Hepatocyte (in vitro differentiated cells): ENCODE results near the gene LSS. TPM values are rescaled to one million over a fixed set of nuclear protein-coding genes. Genes with fewer than 3 reads are reported as not detected.
A peak's percentile ranks its signal among the peaks of the same experiment; 100 is the strongest.

ENCODE experiments used
- DNase-seq: peaks from one replicate; pipeline ENCODE4 v3.0.0-alpha.2; 2016; ENCODE audit warnings: low spot score
- H2AFZ ChIP-seq: fragments of 200-600 bp; sonication (generic); 2 replicates; pipeline ENCODE4 v1.6.0; 2016; ENCODE audit warnings: antibody characterized with exemption, mild to moderate bottlenecking
- H3K27ac ChIP-seq: fragments of 200-600 bp; sonication (generic); 2 replicates; pipeline ENCODE4 v1.5.1; 2016; ENCODE audit warnings: mild to moderate bottlenecking
- H3K27me3 ChIP-seq: fragments of 200-600 bp; sonication (generic); 2 replicates; pipeline ENCODE4 v1.6.1; 2016
- H3K36me3 ChIP-seq: fragments of 200-600 bp; sonication (generic); replicated peaks from 2 replicates; pipeline ENCODE4 v1.5.1; 2016; ENCODE audit warnings: low read depth; ENCODE audit not compliant: insufficient read depth
- H3K4me1 ChIP-seq: fragments of 200-600 bp; sonication (generic); 2 replicates; pipeline ENCODE4 v1.5.1; 2016; ENCODE audit warnings: mild to moderate bottlenecking, moderate library complexity; ENCODE audit not compliant: insufficient read depth
- H3K4me2 ChIP-seq: fragments of 200-600 bp; sonication (generic); 2 replicates; pipeline ENCODE4 v1.6.0; 2016
- H3K4me3 ChIP-seq: fragments of 200-600 bp; sonication (generic); 2 replicates; pipeline ENCODE4 v1.5.1; 2016; ENCODE audit warnings: mild to moderate bottlenecking
- H3K79me2 ChIP-seq: fragments of 200-600 bp; sonication (generic); 2 replicates; pipeline ENCODE4 v1.6.0; 2017; ENCODE audit warnings: mild to moderate bottlenecking
- H3K9me2 ChIP-seq: fragments of 200-600 bp; sonication (generic); replicated peaks from 2 replicates; pipeline ENCODE4 v1.6.0; 2017; ENCODE audit warnings: mild to moderate bottlenecking; ENCODE audit not compliant: insufficient read depth
- H3K9me3 ChIP-seq: fragments of 200-600 bp; sonication (generic); 2 replicates; pipeline ENCODE4 v1.5.1; 2016; ENCODE audit warnings: low read depth, mild to moderate bottlenecking
- H4K20me1 ChIP-seq: fragments of 200-600 bp; sonication (generic); 2 replicates; pipeline ENCODE4 v1.6.0; 2016; ENCODE audit warnings: mild to moderate bottlenecking; ENCODE audit not compliant: insufficient read depth, poor library complexity, severe bottlenecking
- EZH2 ChIP-seq: fragments of 200-600 bp; sonication (generic); IDR thresholded peaks from 2 replicates; pipeline ENCODE4 v1.6.1; 2016; ENCODE audit warnings: antibody characterized with exemption, mild to moderate bottlenecking, borderline replicate concordance
- EZH2phosphoT487 ChIP-seq: fragments of 200-600 bp; sonication (generic); IDR thresholded peaks from one replicate; pipeline ENCODE4 v1.6.1; 2018; ENCODE audit warnings: antibody characterized with exemption, mild to moderate bottlenecking, low read depth, moderate library complexity; ENCODE audit not compliant: unreplicated experiment, severe bottlenecking
- whole genome bisulfite sequencing: methylation state at CpG from one replicate; pipeline ENCODE4 v1.1.6; 2016; ENCODE audit warnings: low lambda C conversion rate; ENCODE audit errors: missing lambda C conversion rate; 5-methylcytosine and 5-hydroxymethylcytosine counted together
- polyA plus RNA-seq: library from polyadenylated mRNA; unstranded; fragments of >200 nt; fragmentation: Nextera tagmentation; extraction: Ambion mirVana; gene quantifications from 2 replicates; pipeline ENCODE4 v1.2.1, GENCODE V29; 2016
- total RNA-seq: library from RNA; depleted of rRNA; stranded (reverse); fragments of >200 nt; gene quantifications from 2 replicates; pipeline ENCODE4 v1.2.3, GENCODE V29; 2014
- TF ChIP-seq, protein P1 (sequence below): fragments of 200-600 bp; sonication (generic); IDR thresholded peaks from 2 replicates; pipeline ENCODE4 v1.5.1; 2016; ENCODE audit warnings: antibody characterized with exemption, mild to moderate bottlenecking; ENCODE audit not compliant: poor library complexity

Gene LSS
- total and polyA plus RNA-seq, 2 experiments from 2014 or later: 131 to 146 TPM

DNA sequence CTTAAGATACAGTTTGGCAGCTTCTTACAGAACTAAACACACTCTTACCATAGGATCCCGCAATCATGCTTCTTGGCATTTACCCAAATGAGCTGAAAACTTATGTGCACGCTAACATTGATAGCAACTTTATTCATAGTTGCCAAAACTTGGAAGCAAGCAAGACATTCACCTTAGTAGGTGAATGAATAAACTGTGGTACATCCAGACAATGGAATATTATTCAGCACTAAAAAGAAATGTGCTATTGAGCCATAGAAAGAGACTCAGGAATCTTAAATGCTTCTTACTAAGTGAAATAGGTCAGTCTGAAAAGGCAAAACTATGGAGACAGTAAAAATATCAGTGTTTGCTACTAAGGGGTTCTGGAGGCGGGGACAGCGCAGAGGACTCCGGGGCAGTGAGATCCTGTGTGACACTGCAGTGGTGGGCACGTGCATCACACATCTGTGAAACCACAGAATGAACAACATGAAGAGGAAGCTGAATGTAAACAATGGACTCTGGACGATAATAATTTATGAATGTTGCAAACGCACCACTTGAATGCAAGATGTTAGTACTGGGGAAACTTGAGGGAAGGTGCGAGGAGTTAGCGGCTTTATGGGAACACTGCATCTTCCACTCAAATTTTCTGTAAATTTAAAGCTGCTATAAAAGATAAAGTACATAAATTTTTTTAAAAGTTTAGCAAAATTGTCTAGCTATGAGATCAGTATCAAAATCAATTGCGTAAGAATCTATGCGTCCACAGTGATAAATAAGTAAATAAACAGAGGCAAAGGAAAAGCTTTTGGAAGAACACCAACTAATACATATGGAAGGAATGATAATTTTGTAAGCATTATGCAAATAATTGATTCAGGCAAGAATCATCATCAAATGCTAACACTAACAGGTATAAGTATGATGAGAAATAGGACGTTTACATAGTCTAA is 28.9 kb downstream of the LSS start:
- no peak overlapping the region for H3K4me2 ChIP-seq
- H3K9me3 ChIP-seq: no peaks in the 10 kb centered on the region
- H2AFZ ChIP-seq: no peak overlapping the region
- no peak overlapping the region for H3K4me3 ChIP-seq
- WGBS: 80% methylated on average over 13 of the region's 13 CpGs
- peaks cover 2% of the 10 kb centered on the region for H3K79me2 ChIP-seq
- TF ChIP-seq EZH2 (no peak), EZH2phosphoT487 (no peak)
- TF ChIP-seq, protein P1, sequence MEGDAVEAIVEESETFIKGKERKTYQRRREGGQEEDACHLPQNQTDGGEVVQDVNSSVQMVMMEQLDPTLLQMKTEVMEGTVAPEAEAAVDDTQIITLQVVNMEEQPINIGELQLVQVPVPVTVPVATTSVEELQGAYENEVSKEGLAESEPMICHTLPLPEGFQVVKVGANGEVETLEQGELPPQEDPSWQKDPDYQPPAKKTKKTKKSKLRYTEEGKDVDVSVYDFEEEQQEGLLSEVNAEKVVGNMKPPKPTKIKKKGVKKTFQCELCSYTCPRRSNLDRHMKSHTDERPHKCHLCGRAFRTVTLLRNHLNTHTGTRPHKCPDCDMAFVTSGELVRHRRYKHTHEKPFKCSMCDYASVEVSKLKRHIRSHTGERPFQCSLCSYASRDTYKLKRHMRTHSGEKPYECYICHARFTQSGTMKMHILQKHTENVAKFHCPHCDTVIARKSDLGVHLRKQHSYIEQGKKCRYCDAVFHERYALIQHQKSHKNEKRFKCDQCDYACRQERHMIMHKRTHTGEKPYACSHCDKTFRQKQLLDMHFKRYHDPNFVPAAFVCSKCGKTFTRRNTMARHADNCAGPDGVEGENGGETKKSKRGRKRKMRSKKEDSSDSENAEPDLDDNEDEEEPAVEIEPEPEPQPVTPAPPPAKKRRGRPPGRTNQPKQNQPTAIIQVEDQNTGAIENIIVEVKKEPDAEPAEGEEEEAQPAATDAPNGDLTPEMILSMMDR: no peak
- H3K9me2 ChIP-seq: no peaks in the 10 kb centered on the region
- H3K27me3 ChIP-seq: no peaks in the 10 kb centered on the region
- no peak for DNase-seq
- H3K36me3 ChIP-seq: no peaks in the 10 kb centered on the region
- no peaks in the 10 kb centered on the region for H3K4me1 ChIP-seq
- no peak overlapping the region for H3K27ac ChIP-seq
- H4K20me1 ChIP-seq: no peaks in the 10 kb centered on the region

- no peaks in the 10 kb centered on the region for H3K4me1 ChIP-seq
- no peaks in the 10 kb centered on the region for H3K36me3 ChIP-seq
- no peak overlapping the region for H3K4me3 ChIP-seq
- no peaks in the 10 kb centered on the region for H3K9me2 ChIP-seq
- no peak overlapping the region for H2AFZ ChIP-seq
- H3K27ac ChIP-seq: no peak overlapping the region
- TF ChIP-seq EZH2: no peak
- no peak for TF ChIP-seq EZH2phosphoT487
- TF ChIP-seq, protein P1: no peak
- no peaks in the 10 kb centered on the region for H3K9me3 ChIP-seq
- H3K79me2 ChIP-seq: no peaks in the 10 kb centered on the region
- no peak for DNase-seq
- no peak overlapping the region for H3K4me2 ChIP-seq
- H3K27me3 ChIP-seq: no peaks in the 10 kb centered on the region
- 90% methylated on average over 20 of the region's 20 CpGs for WGBS
- H4K20me1 ChIP-seq: no peaks in the 10 kb centered on the region
Measured at GRCh38 chr21:46196733-46197132, 31.8 kb downstream of the LSS start.

DNA sequence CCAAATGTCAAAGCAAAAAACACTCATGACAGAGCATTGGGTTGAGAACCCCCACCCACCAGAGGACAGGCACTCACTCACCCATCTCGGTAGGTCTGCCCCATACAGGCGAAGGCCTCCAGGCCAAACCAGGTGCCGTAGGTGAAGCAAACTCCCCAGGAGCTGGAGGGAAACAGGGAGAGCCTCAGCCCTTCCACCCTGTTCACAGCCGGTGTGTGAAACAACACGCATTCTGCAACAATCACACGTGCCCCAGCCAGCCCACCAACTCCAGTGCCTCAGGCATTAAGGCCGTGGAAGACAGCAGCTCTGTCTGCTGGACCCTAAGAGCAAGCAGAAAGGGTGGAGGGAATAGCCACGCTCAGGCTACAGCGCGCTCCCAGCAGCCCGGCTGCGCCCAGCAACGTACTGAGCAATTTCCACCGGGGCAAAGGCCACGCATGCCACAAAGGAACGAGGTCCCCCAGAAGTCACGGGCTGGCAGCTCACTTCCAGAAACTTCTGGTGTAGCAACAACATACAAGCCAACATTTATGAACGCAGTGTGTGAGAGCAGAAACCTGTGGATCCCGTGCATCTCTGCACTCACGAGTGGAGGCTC is 32.9 kb downstream of the LSS start:
- Histone ChIP-seq H3K4me2 (no peak overlapping the region), H3K9me2 (no peaks in the 10 kb centered on the region), H3K4me3 (no peak overlapping the region), H3K79me2 (no peaks in the 10 kb centered on the region), H4K20me1 (no peaks in the 10 kb centered on the region), H3K9me3 (no peaks in the 10 kb centered on the region), H3K27me3 (no peaks in the 10 kb centered on the region), H3K36me3 (no peaks in the 10 kb centered on the region), H3K4me1 (no peaks in the 10 kb centered on the region), H2AFZ (no peak overlapping the region), H3K27ac (no peak overlapping the region)
- peak; percentile 2 for DNase-seq
- TF ChIP-seq EZH2 (no peak), EZH2phosphoT487 (no peak)
- TF ChIP-seq, protein P1: no peak
- 91% methylated on average over 20 of the region's 20 CpGs for WGBS
